NCI-H2171 treated with DMSO at 0.1 percent for 48 hours (cell line): ENCODE measurements around the gene RPS27A.
"Not testable (repeated sequence)": the region's sequence is repeated elsewhere in the genome, so short reads cannot be mapped to it uniquely, and the experiment has no call there.

ENCODE experiments used
- DNase-seq: peaks from one replicate; lab custom pipeline; 2025; lab: John Stamatoyannopoulos, UW

RPS27A gene

DNA sequence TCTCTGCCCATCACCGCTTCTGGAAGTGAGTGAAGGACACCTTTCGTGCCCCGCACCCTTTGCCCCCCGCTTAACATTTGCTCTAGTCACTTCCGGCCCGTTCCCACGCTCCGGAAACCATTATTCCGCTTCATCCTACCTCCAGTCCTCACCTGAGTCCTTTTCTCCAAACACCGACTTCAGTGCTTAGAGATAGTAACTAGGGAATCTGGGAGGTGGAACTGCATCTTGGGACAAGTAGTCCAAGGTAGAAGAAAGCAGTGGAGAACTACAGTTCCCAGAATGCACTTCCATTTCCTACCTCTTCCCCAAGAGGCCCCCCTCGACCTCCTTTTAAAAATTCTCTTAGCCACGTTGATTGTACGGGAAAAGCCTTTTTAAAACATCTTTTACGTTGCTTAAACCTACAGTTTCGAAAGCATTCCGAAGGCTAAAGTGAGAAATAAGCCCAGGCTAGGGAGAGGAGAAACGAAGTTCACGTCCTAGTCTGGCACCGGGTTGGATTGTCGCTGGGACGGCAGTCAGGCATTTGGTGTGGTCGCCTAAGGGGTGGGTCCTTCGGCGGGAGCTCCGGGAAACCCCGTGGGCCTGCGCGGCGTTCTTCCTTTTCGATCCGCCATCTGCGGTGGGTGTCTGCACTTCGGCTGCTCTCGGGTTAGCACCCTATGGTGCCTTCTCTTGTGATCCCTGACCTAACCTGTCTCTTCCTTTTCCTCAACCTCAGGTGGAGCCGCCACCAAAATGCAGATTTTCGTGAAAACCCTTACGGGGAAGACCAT, at the start of gene RPS27A, which contains the start of gene CLHC1:
TSS of gene RPS27A (plus strand) at position 605 of the 779 bp plus-strand sequence. CDS start at position 742, 137 bp downstream.
TSS of gene CLHC1 (minus strand) at position 210 of the 779 bp plus-strand sequence. CDS start 9,882 bp downstream, outside the sequence.
- peak; percentile 100 for DNase-seq

DNA sequence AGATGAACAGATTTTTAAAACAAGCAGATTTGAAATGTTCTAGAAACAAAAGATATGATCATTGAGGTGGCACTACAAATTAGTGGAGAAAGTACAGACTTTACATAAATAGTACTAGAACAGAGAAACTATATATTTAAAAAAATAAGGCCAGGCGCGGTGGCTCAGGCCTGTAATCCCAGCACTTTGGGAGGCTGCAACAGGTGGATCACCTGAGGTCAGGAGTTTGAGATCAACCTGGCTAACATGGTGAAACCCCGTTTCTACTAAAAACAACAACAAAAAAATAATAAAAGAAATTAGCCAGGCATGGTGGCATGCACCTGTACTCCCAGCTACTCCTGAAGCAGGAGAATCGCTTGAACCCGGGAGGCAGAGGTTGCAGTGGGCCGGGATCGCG, 45.7 kb upstream of the RPS27A start:
- DNase-seq: not testable (repeated sequence)

DNA sequence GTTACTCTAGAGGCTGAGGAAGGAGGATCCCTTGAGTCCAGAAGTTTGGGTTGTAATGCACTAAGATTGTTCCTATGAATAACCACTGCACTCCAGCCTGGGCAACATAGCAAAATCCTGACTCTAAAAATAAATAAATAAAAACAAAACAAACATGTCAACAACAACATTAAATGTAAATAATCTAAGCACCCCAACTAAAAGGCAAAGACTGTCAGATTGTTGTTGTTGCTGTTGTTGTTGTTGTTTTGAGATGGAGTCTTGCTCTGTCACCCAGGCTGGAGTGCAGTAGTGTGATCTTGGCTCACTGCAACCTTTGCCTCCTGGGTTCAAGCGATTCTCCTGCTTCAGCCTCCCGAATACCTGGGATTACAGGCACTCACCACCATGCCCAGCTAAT, 40.6 kb upstream of the RPS27A start:
- not testable (repeated sequence) for DNase-seq

DNA sequence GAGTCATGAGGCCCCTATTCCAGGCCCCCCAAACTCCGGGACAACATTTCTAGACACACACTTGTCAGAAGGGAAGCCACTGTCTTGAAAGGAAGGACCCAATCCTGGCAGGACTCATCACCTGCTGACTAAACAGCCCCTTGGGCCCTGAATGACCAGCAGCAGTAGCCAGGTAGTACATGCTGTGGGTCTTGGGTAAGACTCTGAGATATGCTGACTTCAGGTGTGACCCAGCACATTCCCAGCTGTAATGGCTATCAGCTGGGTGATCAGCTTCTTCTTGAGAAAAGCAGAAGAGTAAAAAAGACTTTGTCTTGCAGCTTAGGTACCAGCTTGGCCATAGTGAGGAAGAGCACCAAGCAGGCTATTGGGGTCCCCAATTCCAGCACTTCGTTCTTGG, 36.0 kb upstream of the RPS27A start:
- no peak for DNase-seq

DNA sequence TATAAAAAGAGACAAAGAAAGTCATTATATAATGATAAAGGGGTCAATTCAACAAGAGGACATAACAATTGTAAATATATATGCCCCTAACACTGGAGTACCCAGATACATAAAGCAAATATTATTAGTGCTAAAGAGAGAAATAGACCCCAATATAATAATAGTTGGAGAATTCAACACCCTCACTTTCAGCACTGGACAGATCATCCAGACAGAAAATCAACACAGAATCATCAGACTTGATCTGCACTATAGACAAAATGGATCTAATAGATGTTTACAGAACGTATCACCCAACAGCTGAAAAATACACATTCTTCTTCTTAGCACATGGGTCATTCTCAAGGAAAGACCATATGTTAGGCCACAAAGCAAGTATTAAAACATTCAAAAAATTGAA, 32.1 kb upstream of the RPS27A start:
- DNase-seq: no peak

DNA sequence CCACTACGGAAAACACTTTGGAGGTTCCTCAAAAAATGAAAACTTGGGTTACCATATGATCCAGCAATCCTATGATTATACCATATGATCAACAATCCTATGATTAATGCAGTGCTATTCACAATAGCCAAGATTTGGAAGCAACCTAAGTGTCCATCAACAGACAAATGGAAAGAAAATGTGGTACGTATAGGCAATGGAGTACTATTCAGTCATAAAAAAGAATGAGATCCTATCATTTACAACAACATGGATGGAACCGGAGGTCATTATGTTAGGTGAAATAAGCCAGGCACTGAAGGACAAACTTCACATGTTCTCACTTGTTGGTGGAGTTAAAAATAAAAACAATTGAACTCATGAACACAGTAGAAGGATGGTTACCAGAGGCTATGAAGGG, 28.0 kb upstream of the RPS27A start:
- DNase-seq: no peak

DNA sequence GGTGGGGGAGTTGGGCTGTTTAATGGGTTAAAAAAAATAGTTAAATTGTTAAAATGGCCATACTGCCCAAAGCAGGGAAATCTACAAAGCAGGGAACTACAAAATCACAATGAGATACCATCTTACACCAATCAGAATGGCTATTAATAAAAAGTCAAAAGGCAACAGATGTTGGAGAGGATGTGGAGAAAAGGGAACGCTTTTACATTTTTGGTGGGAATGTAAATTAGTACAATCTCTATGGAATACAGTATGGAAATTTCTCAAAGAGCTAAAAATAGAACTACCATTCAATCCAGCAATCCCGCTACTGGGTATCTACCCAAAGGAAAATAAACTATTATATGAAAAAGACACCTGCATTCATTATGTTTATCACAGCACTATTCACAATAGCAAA, 27.5 kb upstream of the RPS27A start:
- DNase-seq: no peak

DNA sequence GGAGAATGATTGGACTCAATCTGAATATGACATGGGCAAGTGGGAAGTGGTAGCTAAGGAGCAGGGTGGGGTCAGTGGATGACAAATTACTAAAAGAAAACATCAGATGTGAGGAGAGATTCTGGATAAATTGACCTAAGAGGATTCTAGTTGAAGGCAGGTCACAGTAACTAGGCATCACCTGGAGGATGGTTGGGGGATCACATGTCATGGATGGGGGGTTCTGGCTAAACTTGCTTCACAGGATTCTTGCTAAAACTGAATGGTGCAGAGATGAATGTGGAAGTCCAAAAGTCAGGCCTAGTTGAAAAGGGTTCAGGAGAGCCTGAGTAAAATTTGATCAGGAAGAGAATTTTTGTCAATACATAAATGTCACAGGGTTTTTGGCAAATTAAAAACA, 18.7 kb upstream of the RPS27A start:
- no peak for DNase-seq

DNA sequence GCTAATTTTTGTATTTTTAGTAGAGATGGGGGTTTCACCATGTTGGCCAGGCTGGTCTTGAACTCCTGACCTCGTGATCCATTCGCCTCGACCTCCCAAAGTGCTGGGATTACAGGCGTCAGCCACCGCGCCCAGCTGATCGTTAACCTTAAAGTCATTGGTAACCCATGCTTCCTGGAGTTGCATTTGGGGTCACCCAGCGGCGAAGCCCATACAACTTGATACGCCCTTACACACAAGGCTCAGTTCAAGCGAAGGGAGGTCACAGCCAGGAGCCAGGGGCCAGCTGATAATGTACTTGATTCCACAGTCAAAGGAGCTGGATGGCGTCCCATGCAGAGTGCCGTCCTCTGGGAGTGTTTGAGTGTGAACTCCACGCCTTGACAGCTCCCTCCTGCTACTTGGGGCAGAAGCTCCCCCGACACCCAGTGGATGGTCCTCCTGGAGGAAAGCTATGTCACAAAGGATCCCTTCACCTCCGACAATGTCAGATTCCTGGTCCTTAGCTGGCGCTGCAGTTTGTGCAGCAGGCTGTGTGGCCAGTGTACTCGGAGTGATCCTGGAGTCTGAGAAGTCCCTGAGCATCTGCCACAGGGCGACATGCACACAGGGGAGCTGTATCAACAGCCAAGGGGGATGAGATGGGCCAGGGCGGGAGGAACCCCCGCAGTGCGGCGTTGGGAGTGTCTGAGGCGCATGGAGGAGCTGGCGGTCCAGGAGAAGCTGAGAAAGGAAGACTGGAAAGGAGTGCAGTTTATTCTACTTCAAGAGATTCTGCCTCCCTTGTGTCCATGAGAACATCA, 8.3 kb upstream of the RPS27A start:
- no peak for DNase-seq

DNA sequence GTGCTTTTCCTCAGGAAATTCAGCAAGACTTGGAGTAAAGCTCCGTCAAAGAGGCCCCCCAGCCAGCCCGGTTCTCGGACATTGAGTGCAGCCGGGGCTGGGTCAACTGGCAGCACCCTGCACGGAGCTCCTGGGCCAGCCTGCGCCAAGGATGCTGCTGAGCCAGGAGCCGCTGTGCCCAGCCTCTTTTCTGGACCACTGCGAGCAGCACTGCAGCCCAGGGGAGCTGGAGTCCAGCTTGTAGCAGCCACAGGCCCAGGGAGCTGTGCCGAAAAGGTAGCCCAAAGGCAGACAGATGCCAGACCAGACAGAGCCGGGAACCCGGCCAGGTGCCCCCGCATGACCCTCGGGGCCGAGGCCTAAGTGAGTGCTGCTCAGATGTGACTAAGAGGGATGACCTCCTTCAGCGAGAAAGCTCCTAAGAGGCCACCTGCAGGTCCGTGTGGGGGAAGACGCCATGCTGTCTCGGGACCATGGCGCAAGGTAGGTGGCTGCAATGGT, 7.7 kb upstream of the RPS27A start:
- DNase-seq: no peak

DNA sequence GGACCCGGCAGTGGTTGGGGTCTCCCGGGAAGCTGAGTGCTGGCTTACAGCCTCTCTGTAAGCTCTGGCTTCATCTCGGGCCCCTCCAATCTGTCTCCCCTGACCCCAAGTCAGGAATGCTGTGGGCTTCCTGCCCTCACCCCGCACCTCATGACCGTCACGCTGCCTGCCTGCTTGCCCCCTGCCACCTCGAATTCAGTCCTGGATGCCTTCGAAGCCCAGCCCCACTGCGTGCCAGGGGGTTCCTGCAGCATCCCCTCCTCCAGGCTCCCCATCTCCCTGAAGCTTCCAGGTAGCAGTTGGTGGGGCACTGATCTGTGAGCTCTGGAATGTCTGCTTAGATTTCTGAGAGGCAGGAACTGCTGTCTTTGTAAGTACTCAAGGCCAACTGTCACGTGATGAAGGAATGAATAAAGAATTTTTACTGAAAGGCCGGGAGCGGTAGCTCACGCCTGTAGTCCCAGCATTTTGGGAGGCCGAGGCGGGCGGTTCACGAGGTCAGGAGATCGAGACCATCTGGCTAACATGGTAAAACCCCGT, 6.9 kb upstream of the RPS27A start:
- no peak for DNase-seq

DNA sequence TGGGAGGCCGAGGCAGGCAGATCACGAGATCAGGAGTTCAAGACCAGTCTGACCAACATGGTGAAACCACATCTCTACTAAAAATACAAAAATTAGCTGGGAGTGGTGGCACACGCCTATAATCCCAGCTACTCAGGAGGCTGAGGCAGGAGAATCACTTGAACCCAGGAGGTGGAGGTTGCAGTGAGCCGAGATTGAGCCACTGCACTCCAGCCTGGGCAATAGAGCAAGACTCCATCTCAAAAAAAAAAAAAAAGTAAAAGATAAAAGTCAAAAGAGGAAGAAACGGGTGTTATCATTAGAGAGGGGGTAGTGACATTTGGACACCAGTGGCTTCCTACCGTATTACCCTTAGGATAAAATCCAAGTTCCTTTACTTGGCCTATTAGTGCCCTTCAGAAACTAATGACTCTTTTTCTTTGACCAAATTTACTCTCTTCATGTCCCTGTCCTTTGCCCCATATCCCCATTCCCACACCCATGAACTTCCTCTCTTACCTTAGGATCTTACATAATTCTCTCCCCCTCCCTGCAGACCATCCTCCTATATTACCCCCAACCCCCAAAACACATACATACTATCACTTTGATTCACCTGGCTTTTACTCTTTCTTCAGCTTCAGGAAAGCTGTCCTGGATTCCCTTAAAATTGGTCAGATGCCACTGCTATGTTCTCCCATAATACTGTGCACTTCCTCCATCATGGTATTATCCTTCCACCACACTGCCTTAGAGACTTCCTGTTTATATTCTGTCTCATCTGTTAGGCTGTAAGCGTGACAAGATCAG, 4.9 kb upstream of the RPS27A start:
- not testable (repeated sequence) for DNase-seq

DNA sequence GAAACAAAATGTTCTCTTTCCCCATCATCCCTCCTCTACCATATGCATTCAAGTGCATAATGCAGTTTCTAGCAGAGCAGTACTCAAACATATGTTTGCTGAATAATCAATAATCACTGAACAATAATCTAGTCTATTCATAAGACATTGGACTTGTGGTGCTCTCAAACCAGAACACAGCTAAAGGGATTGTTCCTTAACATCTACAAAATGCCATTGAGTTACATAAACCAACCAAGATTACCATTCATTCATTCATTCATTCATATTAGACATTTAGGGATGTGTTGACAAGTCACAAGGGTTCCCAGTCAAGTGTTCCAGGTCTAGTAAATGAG, 4.3 kb upstream of the RPS27A start:
- DNase-seq: no peak

DNA sequence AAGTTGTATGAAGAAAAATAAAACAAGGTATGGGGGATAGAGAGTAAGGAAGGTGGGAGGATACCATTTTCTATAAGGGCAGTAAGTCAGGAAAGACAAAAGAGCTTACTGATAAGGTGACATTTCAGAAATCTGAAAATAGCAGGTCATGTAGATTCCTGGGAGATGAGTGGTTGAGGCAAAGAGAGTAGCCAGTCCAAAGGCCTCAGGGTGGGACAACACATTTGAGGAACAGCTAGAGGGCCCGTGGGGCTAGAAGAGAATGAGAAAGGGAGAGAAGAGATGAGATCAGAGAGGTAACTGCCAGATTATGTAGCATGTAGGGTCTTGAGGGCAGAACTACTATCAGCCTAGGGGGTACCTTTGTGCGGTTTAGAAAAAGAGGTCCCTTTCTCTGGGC, 3.3 kb upstream of the RPS27A start:
- DNase-seq: no peak

DNA sequence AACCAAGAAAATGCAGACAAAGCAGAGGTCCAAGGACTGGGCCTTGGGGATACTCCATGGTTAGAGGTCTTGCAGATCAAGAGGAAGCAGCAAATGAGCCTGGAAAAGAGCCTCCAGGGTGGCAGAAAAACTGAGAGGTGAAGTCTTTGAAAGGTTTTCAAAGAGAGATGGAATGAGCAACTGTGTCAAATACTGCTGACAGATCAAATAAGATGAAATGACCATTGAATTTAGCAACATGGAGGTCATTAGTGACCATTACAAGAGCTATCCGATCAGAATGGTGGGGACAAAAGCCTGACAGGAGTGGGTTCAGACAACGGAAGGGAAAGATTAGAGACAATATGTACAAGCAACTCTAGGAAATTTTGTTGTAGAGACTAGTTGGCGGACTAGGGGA, 1.9 kb upstream of the RPS27A start:
- no peak for DNase-seq

DNA sequence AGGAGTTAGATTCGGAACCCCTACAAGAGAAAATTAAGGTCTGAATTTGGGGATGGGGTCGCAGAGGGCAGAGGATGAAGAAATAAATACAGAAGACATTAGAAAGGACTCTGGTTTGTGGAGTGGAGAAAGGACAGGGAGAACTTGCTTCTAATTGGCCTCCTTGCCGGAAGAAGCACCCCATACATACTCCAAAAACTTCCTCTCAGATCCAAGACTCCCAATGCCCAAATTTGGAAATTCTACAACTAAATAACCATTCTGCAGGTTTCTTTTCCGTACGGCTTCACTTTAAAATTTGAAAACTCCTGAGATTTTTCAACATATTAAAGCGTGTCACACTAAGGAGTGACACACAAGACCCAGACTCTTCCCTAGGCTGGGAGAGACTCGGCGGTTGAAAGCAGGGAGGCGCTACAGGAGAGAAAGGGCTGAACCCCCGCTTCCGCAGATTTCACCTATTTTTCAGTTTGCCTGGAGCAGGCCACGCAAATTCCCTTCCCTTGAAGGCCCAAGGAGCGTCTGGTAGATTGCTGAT, 873 bp upstream of the RPS27A start:
- DNase-seq: no peak

DNA sequence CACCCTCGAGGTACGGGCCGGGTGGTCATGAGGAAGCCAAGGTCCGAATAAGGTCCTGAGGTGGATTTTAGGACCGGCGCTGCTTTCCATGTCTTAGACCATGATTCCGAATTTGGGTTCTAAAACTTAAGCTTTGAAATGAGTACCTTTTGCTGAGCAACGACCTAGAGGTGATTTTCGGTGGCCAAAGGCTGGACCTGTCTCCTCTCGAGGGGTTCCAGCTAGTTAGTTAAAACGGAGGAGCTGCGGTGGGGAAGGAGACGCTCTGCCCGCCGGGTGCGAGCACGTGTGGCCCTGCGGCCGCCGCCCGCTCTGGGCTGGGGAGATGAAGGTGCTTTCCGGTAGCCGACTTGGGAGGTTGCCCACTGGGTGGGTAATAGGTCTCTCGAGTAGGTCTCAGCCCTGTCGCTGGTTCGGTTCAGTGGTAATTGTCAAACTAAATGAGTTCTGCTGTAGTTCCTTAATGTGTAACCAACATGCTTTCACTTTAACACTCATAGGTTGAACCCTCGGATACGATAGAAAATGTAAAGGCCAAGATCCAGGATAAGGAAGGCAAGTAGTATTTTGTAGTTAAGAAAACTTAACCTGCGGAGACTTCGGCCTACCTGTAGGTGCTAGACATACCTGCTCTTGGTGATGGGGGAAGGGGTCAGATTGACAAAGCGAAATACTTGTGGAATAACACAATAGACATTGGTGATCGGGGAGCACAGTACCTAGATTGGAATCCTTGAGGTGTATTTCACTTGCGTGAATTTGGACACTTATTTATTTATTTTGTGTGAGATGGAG, 572 bp downstream of the RPS27A start:
- DNase-seq: peak; percentile 40

DNA sequence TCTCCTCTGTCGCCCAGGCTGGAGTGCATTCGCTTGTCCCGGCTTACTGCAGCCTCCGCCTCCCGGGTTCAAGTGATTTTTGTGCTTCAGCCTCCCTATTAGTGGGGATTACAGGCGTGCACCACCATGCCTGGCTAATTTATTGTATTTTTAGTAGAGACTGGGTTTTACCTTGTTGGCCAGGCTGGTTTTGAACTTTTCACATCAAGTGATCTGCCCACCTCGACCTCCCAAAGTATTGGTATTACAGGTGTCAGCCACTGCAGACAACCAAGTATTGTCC, 1.1 kb downstream of the RPS27A start:
- DNase-seq: no peak

DNA sequence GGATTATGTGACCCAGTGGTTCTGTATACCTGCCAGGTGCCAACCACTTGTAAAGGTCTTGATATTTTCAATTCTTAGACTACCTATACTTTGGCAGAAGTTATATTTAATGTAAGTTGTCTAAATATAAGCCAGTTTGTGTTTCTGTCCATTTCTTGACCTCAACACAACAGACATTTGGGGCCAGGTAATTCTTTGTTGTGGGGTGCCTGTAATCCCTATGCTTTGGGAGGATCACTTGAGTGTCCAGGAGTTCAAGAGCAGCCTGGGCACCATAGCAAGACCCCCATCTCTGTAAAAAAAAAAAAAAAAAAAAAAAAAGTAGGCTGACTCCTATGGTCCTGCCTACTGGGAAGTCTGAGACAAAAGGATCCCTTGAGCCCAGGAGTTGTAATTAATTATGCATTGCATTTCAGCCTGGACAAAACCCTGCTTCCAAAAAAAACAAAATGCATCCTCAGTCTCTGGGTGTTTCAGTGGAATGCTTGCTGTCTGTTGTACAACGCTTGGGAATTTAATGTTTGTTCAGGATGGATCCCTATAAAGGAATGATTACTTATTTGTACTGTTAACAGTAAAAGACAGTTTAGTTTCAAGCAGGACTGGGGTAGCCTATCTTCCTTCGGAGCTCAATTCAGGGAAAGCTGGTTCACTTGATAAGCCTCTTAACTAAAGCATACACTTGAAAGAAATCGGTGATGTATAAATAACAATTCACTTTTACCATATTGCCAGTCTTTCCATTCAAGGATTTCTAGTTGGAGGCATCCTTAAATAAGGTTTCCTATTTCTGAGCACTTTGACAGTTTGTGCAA, 3.4 kb downstream of the RPS27A start:
- no peak for DNase-seq

DNA sequence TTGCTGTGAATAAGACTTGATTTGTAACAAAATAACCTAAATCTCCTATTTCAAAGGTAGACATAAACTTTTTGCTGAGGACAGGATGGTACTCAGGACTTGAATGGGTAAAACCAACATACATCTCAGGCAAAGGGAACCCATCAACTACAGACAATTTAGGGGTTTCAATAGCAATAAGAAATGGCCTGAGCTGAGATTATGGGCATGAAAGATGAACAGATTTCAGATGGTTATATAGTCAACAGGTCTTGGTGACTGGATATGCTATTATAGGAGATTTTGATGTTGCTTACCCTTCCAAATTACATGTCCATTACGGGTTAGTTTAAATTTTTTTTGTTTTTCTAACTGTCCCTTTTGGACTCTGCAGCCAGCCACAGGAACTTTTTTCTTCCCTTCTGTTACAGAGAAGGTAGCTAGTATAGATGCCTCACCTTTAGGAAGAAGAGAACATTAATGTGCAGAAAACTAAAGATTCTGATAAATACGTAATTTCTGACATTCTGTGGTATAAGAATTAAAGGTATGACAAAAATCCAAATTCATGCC, 4.6 kb downstream of the RPS27A start:
- no peak for DNase-seq
